GM21529 (cell line): ENCODE results near the gene CYB5R3.
"Not testable (repeated sequence)": the region's sequence is repeated elsewhere in the genome, so short reads cannot be mapped to it uniquely, and the experiment has no call there.

Source experiments
- ATAC-seq: cut with Tn5 transposase; IDR thresholded peaks from one replicate; pipeline ENCODE4 v1.9.1; 2021; ENCODE audit not compliant: unreplicated experiment

CYB5R3 gene

GRCh38 chr22:42626431-42626830, 22.8 kb downstream of the CYB5R3 start:
- ATAC-seq: no peak

- no peak for ATAC-seq
Observed at GRCh38 chr22:42625416-42625815, 23.8 kb downstream of the CYB5R3 start.

GRCh38 chr22:42624551-42625106, 24.6 kb downstream of the CYB5R3 start:
- no peak for ATAC-seq

- ATAC-seq: peak; percentile 16
Observed at GRCh38 chr22:42623756-42624441, 25.3 kb downstream of the CYB5R3 start.

- ATAC-seq: peak; percentile 47
Observed at GRCh38 chr22:42623301-42623751, 25.9 kb downstream of the CYB5R3 start.

- no peak for ATAC-seq
Observed at GRCh38 chr22:42622061-42622710, 27.0 kb downstream of the CYB5R3 start.

GRCh38 chr22:42621505-42622002, 27.6 kb downstream of the CYB5R3 start:
- no peak for ATAC-seq

GRCh38 chr22:42620084-42620483, 29.1 kb downstream of the CYB5R3 start:
- ATAC-seq: no peak

- no peak for ATAC-seq
Observed at GRCh38 chr22:42619261-42620063, 29.7 kb downstream of the CYB5R3 start.

- ATAC-seq: no peak
Observed at GRCh38 chr22:42617155-42617983, 31.8 kb downstream of the CYB5R3 start.

- not testable (repeated sequence) for ATAC-seq
Observed at GRCh38 chr22:42615860-42616175, 33.4 kb downstream of the CYB5R3 start.

GRCh38 chr22:42615092-42615859, 33.9 kb downstream of the CYB5R3 start:
- peak; percentile 59 for ATAC-seq

GRCh38 chr22:42614312-42615091, 34.7 kb downstream of the CYB5R3 start, which contains the start of gene POLDIP3:
Gene POLDIP3 (minus strand): TSS chr22:42614883. CDS start chr22:42614857, 26 bp downstream.
- ATAC-seq: peak; percentile 64

- ATAC-seq: no peak
Observed at GRCh38 chr22:42613872-42614301, 35.3 kb downstream of the CYB5R3 start.

- no peak for ATAC-seq
Observed at GRCh38 chr22:42612336-42612735, 36.9 kb downstream of the CYB5R3 start.

GRCh38 chr22:42611051-42611450, 38.1 kb downstream of the CYB5R3 start:
- ATAC-seq: no peak

GRCh38 chr22:42610186-42610585, 39.0 kb downstream of the CYB5R3 start:
- ATAC-seq: no peak

GRCh38 chr22:42608823-42609361, 40.3 kb downstream of the CYB5R3 start:
- ATAC-seq: no peak
